C4-2B (cell line): ENCODE data around the gene EDAR.

Source experiments
- ZFX ChIP-seq: fragments of 450-650 bp; IDR thresholded peaks from 2 replicates; pipeline ENCODE4 v1.6.1; 2017
- TF ChIP-seq, protein P1 (sequence below): fragments of 450-650 bp; conservative IDR thresholded peaks from 2 replicates; pipeline ENCODE4 v1.5.1; 2017; ENCODE audit warnings: mild to moderate bottlenecking

DNA sequence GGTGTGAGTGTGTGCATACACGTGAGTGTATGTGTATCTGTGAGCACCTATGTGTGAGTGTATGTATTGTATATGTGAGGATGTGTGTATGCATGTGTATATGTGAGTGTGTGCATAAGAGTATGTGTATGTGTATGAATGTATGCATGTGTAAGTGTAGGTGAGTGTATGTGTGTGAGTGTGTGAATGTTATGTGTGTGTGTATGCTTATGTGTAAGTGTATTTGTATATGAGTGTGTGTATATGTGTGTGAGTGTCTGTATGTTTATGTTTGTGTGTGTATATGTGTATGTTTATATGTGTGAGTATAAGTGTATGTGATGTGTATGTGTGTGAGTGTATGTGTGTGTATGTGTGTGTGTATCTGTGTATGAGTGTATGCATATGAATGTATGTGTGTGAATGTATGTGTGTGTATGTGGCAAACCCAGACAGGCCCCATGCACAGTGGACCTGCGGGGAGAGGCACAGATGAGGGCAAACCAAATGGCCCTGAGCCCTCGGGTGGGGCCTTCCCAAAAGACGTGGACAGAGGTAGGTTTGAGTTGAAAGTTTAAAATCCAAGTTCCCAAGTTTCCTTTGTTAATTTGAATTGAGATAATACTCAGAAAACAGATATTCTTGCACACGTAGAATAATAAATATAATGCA lies 51.5 kb downstream of the EDAR start:
- TF ChIP-seq, protein P1, sequence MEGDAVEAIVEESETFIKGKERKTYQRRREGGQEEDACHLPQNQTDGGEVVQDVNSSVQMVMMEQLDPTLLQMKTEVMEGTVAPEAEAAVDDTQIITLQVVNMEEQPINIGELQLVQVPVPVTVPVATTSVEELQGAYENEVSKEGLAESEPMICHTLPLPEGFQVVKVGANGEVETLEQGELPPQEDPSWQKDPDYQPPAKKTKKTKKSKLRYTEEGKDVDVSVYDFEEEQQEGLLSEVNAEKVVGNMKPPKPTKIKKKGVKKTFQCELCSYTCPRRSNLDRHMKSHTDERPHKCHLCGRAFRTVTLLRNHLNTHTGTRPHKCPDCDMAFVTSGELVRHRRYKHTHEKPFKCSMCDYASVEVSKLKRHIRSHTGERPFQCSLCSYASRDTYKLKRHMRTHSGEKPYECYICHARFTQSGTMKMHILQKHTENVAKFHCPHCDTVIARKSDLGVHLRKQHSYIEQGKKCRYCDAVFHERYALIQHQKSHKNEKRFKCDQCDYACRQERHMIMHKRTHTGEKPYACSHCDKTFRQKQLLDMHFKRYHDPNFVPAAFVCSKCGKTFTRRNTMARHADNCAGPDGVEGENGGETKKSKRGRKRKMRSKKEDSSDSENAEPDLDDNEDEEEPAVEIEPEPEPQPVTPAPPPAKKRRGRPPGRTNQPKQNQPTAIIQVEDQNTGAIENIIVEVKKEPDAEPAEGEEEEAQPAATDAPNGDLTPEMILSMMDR, result no peak
- no peak for TF ChIP-seq ZFX
